Immature natural killer cell (primary cell): Measurements from ENCODE around the gene MRPS27. TPM values are rescaled to one million over a fixed set of nuclear protein-coding genes. Genes with fewer than 3 reads are reported as not detected.
"Not testable (repeated sequence)": the region's sequence is repeated elsewhere in the genome, so short reads cannot be mapped to it uniquely, and the experiment has no call there.

Source experiments
- DNase-seq, 3 donors: peaks; one replicate each; pipeline ENCODE4 v3.0.0; 2022; ENCODE audit warnings: mixed read lengths in 1 of 3
- H3K27ac Mint-ChIP-seq, 6 donors: one replicate each; pipeline ENCODE4 v1.8.0; 2020; ENCODE audit warnings: mixed read lengths in 6 of 6, mild to moderate bottlenecking in 5 of 6, inconsistent platforms in 4 of 6, moderate library complexity in 3 of 6
- H3K27me3 Mint-ChIP-seq, 3 donors: one replicate each; pipeline ENCODE4 v1.8.0; 2020 to 2021; ENCODE audit warnings: low read depth in 3 of 3, mild to moderate bottlenecking in 3 of 3, mixed read lengths in 3 of 3, moderate library complexity in 3 of 3, inconsistent platforms in 1 of 3
- H3K36me3 Mint-ChIP-seq, 3 donors: one replicate each; pipeline ENCODE4 v1.8.0; 2020; ENCODE audit warnings: mixed read lengths in 3 of 3, inconsistent platforms in 2 of 3, mild to moderate bottlenecking in 2 of 3
- H3K4me1 Mint-ChIP-seq, 2 donors: one replicate each; pipeline ENCODE4 v1.8.0; 2020; ENCODE audit warnings: inconsistent platforms in 2 of 2, mild to moderate bottlenecking in 2 of 2, mixed read lengths in 2 of 2, moderate library complexity in 1 of 2
- H3K4me3 Mint-ChIP-seq, 5 donors: one replicate each; pipeline ENCODE4 v1.8.0; 2020; ENCODE audit warnings: mild to moderate bottlenecking in 5 of 5, mixed read lengths in 5 of 5, inconsistent platforms in 3 of 5, moderate library complexity in 3 of 5
- H3K9me3 Mint-ChIP-seq, 6 donors: one replicate each; pipeline ENCODE4 v1.8.0; 2020; ENCODE audit warnings: mild to moderate bottlenecking in 6 of 6, mixed read lengths in 6 of 6, inconsistent platforms in 4 of 6, moderate library complexity in 3 of 6
- polyA plus RNA-seq, 3 donors: library from polyadenylated mRNA; unstranded; fragments of 300-500 nt; fragmentation: Illumina TruSeq; gene quantifications; one replicate each; pipeline ENCODE4 v1.2.3, GENCODE V29; 2021

MRPS27 gene
- polyA plus RNA-seq, 3 donors from 2014 or later: 25.3 to 58.3 (median 40.9) TPM

GRCh38 chr5:72184408-72184807, 135.6 kb downstream of the MRPS27 start:
- no peak for DNase-seq
- Mint-ChIP-seq H3K4me3 (no peak overlapping the region), H3K27me3 (peaks cover 2 to 24% (median 8%) of the 10 kb centered on the region in 3 donors), H3K27ac (no peak overlapping the region), H3K4me1 (no peaks in the 10 kb centered on the region), H3K36me3 (no peaks in the 10 kb centered on the region), H3K9me3 (no peaks in the 10 kb centered on the region)

- no peak for DNase-seq
- H3K9me3 Mint-ChIP-seq: no peaks in the 10 kb centered on the region
- H3K27ac Mint-ChIP-seq: no peak overlapping the region
- H3K36me3 Mint-ChIP-seq: no peaks in the 10 kb centered on the region
- H3K4me3 Mint-ChIP-seq: no peak overlapping the region
- no peaks in the 10 kb centered on the region for H3K4me1 Mint-ChIP-seq
- peaks cover 2 to 25% (median 11%) of the 10 kb centered on the region in 3 donors for H3K27me3 Mint-ChIP-seq
Observed at GRCh38 chr5:72183101-72183520, 136.9 kb downstream of the MRPS27 start.

GRCh38 chr5:72182686-72183085, 137.4 kb downstream of the MRPS27 start:
- no peaks in the 10 kb centered on the region for H3K4me1 Mint-ChIP-seq
- peaks cover 2 to 25% (median 11%) of the 10 kb centered on the region in 3 donors for H3K27me3 Mint-ChIP-seq
- no peak overlapping the region for H3K27ac Mint-ChIP-seq
- no peaks in the 10 kb centered on the region for H3K9me3 Mint-ChIP-seq
- no peaks in the 10 kb centered on the region for H3K36me3 Mint-ChIP-seq
- no peak for DNase-seq
- no peak overlapping the region for H3K4me3 Mint-ChIP-seq

GRCh38 chr5:72180925-72181324, 139.1 kb downstream of the MRPS27 start:
- Mint-ChIP-seq H3K4me1 (no peaks in the 10 kb centered on the region), H3K27me3 (peaks cover 5 to 18% (median 8%) of the 10 kb centered on the region in 3 donors), H3K36me3 (no peaks in the 10 kb centered on the region), H3K27ac (no peak overlapping the region), H3K4me3 (no peak overlapping the region), H3K9me3 (no peaks in the 10 kb centered on the region)
- DNase-seq: no peak

GRCh38 chr5:72179816-72180440, 140.1 kb downstream of the MRPS27 start:
- Mint-ChIP-seq H3K4me3 (no peak overlapping the region), H3K36me3 (no peaks in the 10 kb centered on the region), H3K27ac (no peak overlapping the region), H3K27me3 (peaks cover 3 to 18% (median 9%) of the 10 kb centered on the region in 3 donors), H3K4me1 (no peaks in the 10 kb centered on the region), H3K9me3 (no peaks in the 10 kb centered on the region)
- DNase-seq: no peak

GRCh38 chr5:72179028-72179815, 140.8 kb downstream of the MRPS27 start:
- Mint-ChIP-seq H3K4me1 (no peaks in the 10 kb centered on the region), H3K27me3 (peaks cover 3 to 17% (median 8%) of the 10 kb centered on the region in 3 donors), H3K36me3 (no peaks in the 10 kb centered on the region), H3K4me3 (no peak overlapping the region), H3K9me3 (no peaks in the 10 kb centered on the region), H3K27ac (no peak overlapping the region)
- DNase-seq: no peak

GRCh38 chr5:72177538-72177937, 142.5 kb downstream of the MRPS27 start:
- Mint-ChIP-seq H3K4me3 (no peak overlapping the region), H3K36me3 (no peaks in the 10 kb centered on the region), H3K4me1 (no peaks in the 10 kb centered on the region), H3K27me3 (peaks cover 3 to 10% (median 8%) of the 10 kb centered on the region in 3 donors), H3K27ac (no peak overlapping the region), H3K9me3 (no peaks in the 10 kb centered on the region)
- no peak for DNase-seq

DNA sequence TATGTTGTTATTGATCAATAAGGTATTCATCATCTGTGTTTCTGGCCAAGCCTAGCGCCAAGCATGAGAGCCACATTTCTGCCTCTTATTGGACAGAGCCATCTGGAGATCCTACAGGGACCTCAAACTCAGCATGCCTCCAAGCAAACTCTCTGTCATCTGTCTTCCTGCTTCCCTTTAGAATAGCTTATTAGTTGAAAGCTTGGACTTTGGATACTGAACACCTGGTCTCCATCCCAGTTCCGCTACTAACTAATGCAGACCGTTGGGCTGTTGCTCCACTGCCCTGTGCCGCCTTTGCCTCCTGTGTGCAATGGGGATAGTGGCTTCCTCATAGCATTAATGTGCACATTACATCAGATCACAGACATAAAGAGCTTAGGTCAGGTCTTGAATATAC, 147.3 kb downstream of the MRPS27 start:
- Mint-ChIP-seq H3K4me3 (no peak overlapping the region), H3K27me3 (peaks cover 6 to 10% (median 10%) of the 10 kb centered on the region in 3 donors), H3K4me1 (no peaks in the 10 kb centered on the region), H3K9me3 (no peaks in the 10 kb centered on the region), H3K27ac (no peak overlapping the region), H3K36me3 (no peaks in the 10 kb centered on the region)
- no peak for DNase-seq

DNA sequence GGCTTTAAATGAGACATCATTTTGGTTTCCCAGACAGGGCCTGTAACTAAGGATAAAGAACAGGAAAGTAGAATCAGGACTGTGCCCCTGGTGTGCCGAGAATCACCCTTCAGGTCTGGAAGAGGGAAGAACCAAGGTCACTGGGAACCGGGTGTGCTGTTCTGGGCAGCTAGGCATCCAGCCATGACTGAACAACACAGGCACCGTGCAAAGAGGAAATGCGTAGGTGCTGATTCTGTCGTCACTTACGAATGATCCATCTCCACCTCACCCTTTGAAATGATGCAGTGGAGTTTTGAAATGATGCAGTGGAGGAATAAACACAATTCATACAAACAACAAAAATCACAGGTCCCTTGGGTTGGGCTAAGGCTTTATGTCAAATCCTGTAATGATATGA, 148.4 kb downstream of the MRPS27 start:
- Mint-ChIP-seq H3K27ac (no peak overlapping the region), H3K4me1 (no peaks in the 10 kb centered on the region), H3K9me3 (no peaks in the 10 kb centered on the region), H3K4me3 (no peak overlapping the region), H3K36me3 (no peaks in the 10 kb centered on the region), H3K27me3 (peaks cover 6 to 15% (median 12%) of the 10 kb centered on the region in 3 donors)
- DNase-seq: no peak

DNA sequence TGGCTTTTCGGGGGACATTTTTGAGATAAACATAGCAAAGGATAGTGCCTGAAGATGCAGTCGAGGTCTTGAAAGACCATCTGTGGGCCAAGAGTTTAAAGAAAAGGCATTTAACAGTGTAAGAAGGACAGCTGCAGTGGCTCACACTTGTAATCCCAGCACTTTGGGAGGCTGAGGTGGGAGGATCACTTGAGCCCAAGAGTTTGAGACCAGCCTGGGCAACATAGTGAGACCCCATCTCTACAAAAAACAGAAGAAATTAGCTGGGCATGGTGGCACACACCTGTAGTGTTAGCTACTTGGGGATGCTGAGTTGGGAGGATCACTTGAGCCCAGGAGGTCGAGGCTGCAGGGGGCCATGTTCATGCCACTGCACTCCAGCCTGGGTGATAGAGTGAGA, 148.9 kb downstream of the MRPS27 start:
- not testable (repeated sequence) for H3K4me3 Mint-ChIP-seq, H3K9me3 Mint-ChIP-seq, H3K36me3 Mint-ChIP-seq, H3K27ac Mint-ChIP-seq, DNase-seq, H3K4me1 Mint-ChIP-seq
- peaks cover 3 to 18% (median 13%) of the 10 kb centered on the region in 3 donors for H3K27me3 Mint-ChIP-seq

GRCh38 chr5:72170101-72170500, 149.9 kb downstream of the MRPS27 start:
- no peak for DNase-seq
- peaks cover 3 to 16% (median 13%) of the 10 kb centered on the region in 3 donors for H3K27me3 Mint-ChIP-seq
- H3K4me1 Mint-ChIP-seq: no peaks in the 10 kb centered on the region

More at GRCh38 chr5:72170101-72170500, 149.9 kb downstream of the MRPS27 start:
- Mint-ChIP-seq H3K9me3 (no peaks in the 10 kb centered on the region), H3K27ac (no peak overlapping the region), H3K36me3 (no peaks in the 10 kb centered on the region), H3K4me3 (no peak overlapping the region)

Other genes with a start within 250 kb of the MRPS27 start
- gene MAP1B, start 212.8 kb downstream of the MRPS27 start, polyA plus RNA-seq: under 1 TPM; 0.02 to 0.30 (median 0.15) TPM
- 1 to 10 TPM; 2.9 to 7.8 (median 4.0) TPM for gene PTCD2, start 133 bp upstream of the MRPS27 start, polyA plus RNA-seq
- under 1 TPM in 2 of 3 donors, not detected in 1; 0.09 to 0.62 TPM for gene ZNF366, start 187.2 kb upstream of the MRPS27 start, polyA plus RNA-seq